WERI-Rb-1 (cell line): ENCODE results near the gene PHC2.
A peak's percentile ranks its signal among the peaks of the same experiment; 100 is the strongest.

Experiments
- DNase-seq: peaks from one replicate; pipeline ENCODE4 v3.0.0-alpha.2; 2020
- H3K27ac ChIP-seq: fragments of 250-450 bp; sonication (Bioruptor Pico); 2 replicates; pipeline ENCODE4 v1.5.1; 2020; ENCODE audit warnings: mild to moderate bottlenecking, moderate library complexity
- H3K27me3 ChIP-seq: fragments of 250-450 bp; sonication (Bioruptor Pico); 2 replicates; pipeline ENCODE4 v1.5.1; 2021; ENCODE audit warnings: mild to moderate bottlenecking, low read depth, moderate library complexity; ENCODE audit not compliant: insufficient read depth, severe bottlenecking
- H3K36me3 ChIP-seq: fragments of 250-450 bp; sonication (Bioruptor Pico); 2 replicates; pipeline ENCODE4 v1.5.1; 2020; ENCODE audit warnings: mild to moderate bottlenecking, moderate library complexity
- H3K4me3 ChIP-seq: 2 replicates; pipeline ENCODE4 v1.5.1; 2011; ENCODE audit warnings: low read depth, mild to moderate bottlenecking, control low read depth, low read length
- H3K9me3 ChIP-seq: fragments of 250-450 bp; sonication (Bioruptor Pico); 2 replicates; pipeline ENCODE4 v1.5.1; 2021; ENCODE audit warnings: mild to moderate bottlenecking, moderate library complexity; ENCODE audit not compliant: severe bottlenecking
- TF ChIP-seq, protein P1 (sequence below): IDR thresholded peaks from 2 replicates; pipeline ENCODE4 v1.5.1; 2011; ENCODE audit warnings: low read depth, mild to moderate bottlenecking, control low read depth, inconsistent platforms, low read length

Gene PHC2

DNA sequence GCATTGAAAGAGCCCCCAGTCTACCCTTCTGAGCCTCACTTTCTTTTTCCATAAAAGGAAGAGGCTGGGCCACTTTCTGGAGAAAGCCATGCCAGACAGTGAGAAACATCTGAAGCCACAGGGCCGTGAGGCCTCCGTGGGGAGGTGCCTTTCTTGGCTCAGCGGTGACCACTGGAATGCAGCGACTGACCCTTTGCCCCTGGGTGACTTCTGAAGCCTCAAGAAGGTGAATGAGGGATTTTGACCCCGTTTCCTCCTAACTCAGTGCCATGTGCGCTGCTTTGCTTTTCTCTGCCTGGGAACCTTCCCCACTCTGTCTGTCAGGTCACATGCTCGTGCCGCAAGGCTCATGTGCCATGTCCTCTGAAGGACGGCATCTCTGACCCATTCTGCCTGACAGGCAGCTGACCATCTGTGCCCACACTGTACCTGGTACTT lies 65.3 kb downstream of the PHC2 start:
- Histone ChIP-seq H3K27me3 (no peaks in the 10 kb centered on the region), H3K4me3 (no peak overlapping the region), H3K27ac (peak overlapping the region; percentile 78; the same call in 1 of the 2 replicates), H3K9me3 (no peaks in the 10 kb centered on the region), H3K36me3 (peaks cover 5% of the 10 kb centered on the region; the same call in 1 of the 2 replicates)
- TF ChIP-seq, protein P1, sequence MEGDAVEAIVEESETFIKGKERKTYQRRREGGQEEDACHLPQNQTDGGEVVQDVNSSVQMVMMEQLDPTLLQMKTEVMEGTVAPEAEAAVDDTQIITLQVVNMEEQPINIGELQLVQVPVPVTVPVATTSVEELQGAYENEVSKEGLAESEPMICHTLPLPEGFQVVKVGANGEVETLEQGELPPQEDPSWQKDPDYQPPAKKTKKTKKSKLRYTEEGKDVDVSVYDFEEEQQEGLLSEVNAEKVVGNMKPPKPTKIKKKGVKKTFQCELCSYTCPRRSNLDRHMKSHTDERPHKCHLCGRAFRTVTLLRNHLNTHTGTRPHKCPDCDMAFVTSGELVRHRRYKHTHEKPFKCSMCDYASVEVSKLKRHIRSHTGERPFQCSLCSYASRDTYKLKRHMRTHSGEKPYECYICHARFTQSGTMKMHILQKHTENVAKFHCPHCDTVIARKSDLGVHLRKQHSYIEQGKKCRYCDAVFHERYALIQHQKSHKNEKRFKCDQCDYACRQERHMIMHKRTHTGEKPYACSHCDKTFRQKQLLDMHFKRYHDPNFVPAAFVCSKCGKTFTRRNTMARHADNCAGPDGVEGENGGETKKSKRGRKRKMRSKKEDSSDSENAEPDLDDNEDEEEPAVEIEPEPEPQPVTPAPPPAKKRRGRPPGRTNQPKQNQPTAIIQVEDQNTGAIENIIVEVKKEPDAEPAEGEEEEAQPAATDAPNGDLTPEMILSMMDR = no peak
- no peak for DNase-seq

GRCh38 chr1:33364565-33364918 lies 66.4 kb downstream of the PHC2 start:
- TF ChIP-seq, protein P1 = no peak
- Histone ChIP-seq H3K27me3 (no peaks in the 10 kb centered on the region), H3K27ac (peak overlapping the region; percentile 78), H3K4me3 (no peak overlapping the region), H3K36me3 (peaks cover 5% of the 10 kb centered on the region; the same call in 1 of the 2 replicates), H3K9me3 (no peaks in the 10 kb centered on the region)
- peak; percentile 38 for DNase-seq

DNA sequence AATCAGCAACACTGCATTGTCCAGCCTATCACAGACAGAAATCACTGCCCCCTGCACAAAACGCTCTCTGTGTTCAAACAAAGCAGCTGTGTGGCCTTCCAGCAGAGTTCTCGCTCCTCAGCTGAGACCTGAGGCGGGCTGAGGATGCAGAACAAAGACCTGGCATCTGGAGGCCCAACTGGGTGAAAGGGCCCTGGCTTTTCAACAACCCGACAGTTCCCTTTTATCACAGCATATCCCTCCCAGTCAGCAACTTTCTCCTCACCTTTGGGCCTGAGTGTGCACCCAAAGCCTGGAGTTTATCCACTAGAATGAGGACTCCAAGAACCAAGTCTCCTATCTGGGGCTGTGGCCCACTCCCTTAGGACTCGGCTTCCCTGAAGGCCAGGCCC lies 67.4 kb downstream of the PHC2 start:
- Histone ChIP-seq H3K27me3 (no peaks in the 10 kb centered on the region), H3K36me3 (peaks cover 5% of the 10 kb centered on the region; the same call in 1 of the 2 replicates), H3K9me3 (no peaks in the 10 kb centered on the region), H3K27ac (peak overlapping the region; percentile 78), H3K4me3 (peak overlapping the region; percentile 8; the same call in 1 of the 2 replicates)
- TF ChIP-seq, protein P1 = no peak
- DNase-seq = no peak

DNA sequence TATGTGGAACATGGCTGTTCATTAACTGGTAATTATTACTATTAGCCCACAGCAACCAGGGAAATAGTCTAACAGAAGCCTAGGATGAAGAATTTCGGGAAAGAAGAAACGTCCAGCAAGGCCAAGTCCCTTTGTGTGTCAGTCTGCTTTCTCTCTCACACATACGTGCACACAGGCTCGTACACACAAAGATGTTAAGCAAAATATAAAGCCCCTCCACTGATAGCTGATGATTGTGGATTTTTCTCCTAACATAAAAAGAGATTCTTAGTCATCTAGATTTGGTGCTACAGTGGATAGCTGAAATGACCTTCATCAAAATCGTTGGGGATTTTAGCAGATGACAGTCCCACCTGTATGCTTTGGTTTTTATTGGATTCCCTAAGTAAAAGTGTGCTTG lies 67.9 kb downstream of the PHC2 start:
- Histone ChIP-seq H3K27ac (peak overlapping the region; percentile 78), H3K27me3 (no peaks in the 10 kb centered on the region), H3K4me3 (no peak overlapping the region; the same call in 1 of the 2 replicates), H3K9me3 (no peaks in the 10 kb centered on the region), H3K36me3 (peaks cover 5% of the 10 kb centered on the region; the same call in 1 of the 2 replicates)
- DNase-seq = no peak
- TF ChIP-seq, protein P1 = no peak

GRCh38 chr1:33361532-33362235 lies 69.2 kb downstream of the PHC2 start:
- TF ChIP-seq, protein P1 = no peak
- no peaks in the 10 kb centered on the region for H3K27me3 ChIP-seq

DNA sequence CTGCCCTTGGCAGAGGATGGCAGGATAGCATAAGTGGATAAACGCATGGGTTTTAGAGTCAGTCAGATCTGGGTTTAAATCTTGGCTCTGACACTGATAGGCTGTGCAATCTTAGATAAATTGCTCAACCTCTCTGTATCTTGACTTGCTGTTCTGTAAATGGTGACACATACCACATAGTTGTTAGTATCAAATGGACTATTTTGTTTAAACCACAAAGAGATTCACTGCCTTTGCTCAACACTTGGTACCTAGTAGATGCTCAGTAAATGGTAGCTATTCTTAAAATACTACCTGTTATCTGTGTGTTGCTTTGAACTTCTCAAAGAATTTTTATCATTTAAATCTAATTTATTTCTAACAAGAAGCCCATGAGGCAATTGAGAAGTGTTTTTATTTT lies 70.5 kb downstream of the PHC2 start:
- Histone ChIP-seq H3K4me3 (no peak overlapping the region), H3K9me3 (no peaks in the 10 kb centered on the region), H3K36me3 (no peaks in the 10 kb centered on the region), H3K27ac (no peak overlapping the region), H3K27me3 (no peaks in the 10 kb centered on the region)
- no peak for DNase-seq
- TF ChIP-seq, protein P1 = no peak

More at GRCh38 chr1:33361532-33362235, 69.2 kb downstream of the PHC2 start:
- DNase-seq = peak; percentile 55
- Histone ChIP-seq H3K9me3 (no peaks in the 10 kb centered on the region), H3K27ac (no peak overlapping the region), H3K4me3 (no peak overlapping the region), H3K36me3 (peaks cover under 1% of the 10 kb centered on the region; the same call in 1 of the 2 replicates)
